ENCODE measurements around the gene TM4SF5.

- TF ChIP-seq EZH2 (IDR thresholded peaks at IDR 0.05): no peak
- no peak for TF ChIP-seq RAD21 (IDR thresholded peaks at IDR 0.05; ENCODE audit: low read depth)
- TF ChIP-seq CTCF (IDR thresholded peaks at IDR 0.05 in 2 of 3, conservative IDR thresholded peaks at IDR 0.05 in 1 of 3; ENCODE audit: borderline replicate concordance in 1 of 3, insufficient read depth in 1 of 3, low read depth in 2 of 3, low read length in 2 of 3): no peak
- TF ChIP-seq CBX3 (IDR thresholded peaks at IDR 0.05; ENCODE audit: low read depth): no peak
- no peak for TF ChIP-seq POLR2A (IDR thresholded peaks at IDR 0.05; ENCODE audit: borderline replicate concordance, extremely low read depth, insufficient read depth, insufficient read length)
- no peak for TF ChIP-seq ATF3 (IDR thresholded peaks at IDR 0.05)
- TF ChIP-seq EZH2phosphoT487 (IDR thresholded peaks at IDR 0.05; ENCODE audit: borderline replicate concordance): no peak
- TF ChIP-seq YY1 (IDR thresholded peaks at IDR 0.05; ENCODE audit: extremely low read depth, insufficient replicate concordance, low read depth, low read length): no peak
- TF ChIP-seq SRF (IDR thresholded peaks at IDR 0.05; ENCODE audit: low read depth): no peak
- no peak for TF ChIP-seq POLR2AphosphoS5 (IDR thresholded peaks at IDR 0.05; ENCODE audit: low read depth, low read length)
Observed at GRCh38 chr17:4743898-4744297, 27.8 kb upstream of the TM4SF5 start.
